Heart right ventricle (tissue), 16 donors: ENCODE measurements around the gene PRICKLE4. TPM values are rescaled to one million over a fixed set of nuclear protein-coding genes. Genes with fewer than 3 reads are reported as not detected.

Experiments used
- ATAC-seq, 8 donors: fragments of 200-7000 bp; cut with Tn5 transposase; one replicate each; pipeline ENCODE4 v1.9.1; 2020; ENCODE audit warnings: mild to moderate bottlenecking in 8 of 8, moderate library complexity in 8 of 8, moderate number of reproducible peaks in 1 of 8
- DNase-seq, 2 donors: peaks; one replicate each; pipeline ENCODE4 v3.0.0-alpha.2; 2020
- H3K27ac ChIP-seq, 10 donors: fragments of 200-600 bp; sonication (generic) in 2 of 10; one replicate each; pipeline versions ENCODE4 v1.5.0 to v1.8.0; 2020 to 2022; ENCODE audit warnings: mild to moderate bottlenecking in 3 of 10
- H3K27me3 ChIP-seq, 7 donors: fragments of 200-600 bp; one replicate each; pipeline ENCODE4 v1.8.0; 2021 to 2022; ENCODE audit warnings: mild to moderate bottlenecking in 2 of 7
- H3K36me3 ChIP-seq, 9 donors: fragments of 200-600 bp; sonication (generic) in 1 of 9; one replicate each; pipeline versions ENCODE4 v1.5.0 to v1.8.0; 2020 to 2022; ENCODE audit warnings: mild to moderate bottlenecking in 2 of 9
- H3K4me1 ChIP-seq, 9 donors: fragments of 200-600 bp; sonication (generic) in 1 of 9; one replicate each; pipeline versions ENCODE4 v1.5.0 to v1.8.0; 2020 to 2022; ENCODE audit warnings: mild to moderate bottlenecking in 4 of 9
- H3K4me3 ChIP-seq, 10 donors: fragments of 200-600 bp; sonication (generic) in 2 of 10; one replicate each; pipeline versions ENCODE4 v1.5.0 to v1.8.0; 2020 to 2022; ENCODE audit warnings: mild to moderate bottlenecking in 7 of 10, moderate library complexity in 2 of 10
- H3K9me3 ChIP-seq, 11 donors: fragments of 200-600 bp in 10 of 11; sonication (generic) in 2 of 11; one replicate each; pipeline versions ENCODE4 v1.5.0 to v1.8.0; 2013 to 2022; ENCODE audit warnings: mild to moderate bottlenecking in 2 of 11, control low read depth in 1 of 11, moderate library complexity in 1 of 11
- CTCF ChIP-seq, 9 donors: fragments of 200-600 bp; sonication (generic) in 2 of 9; IDR thresholded peaks; one replicate each; pipeline versions ENCODE4 v1.5.0 to v1.8.0; 2021 to 2022; ENCODE audit warnings: antibody characterized with exemption in 9 of 9, mild to moderate bottlenecking in 5 of 9, moderate library complexity in 1 of 9
- WGBS, 2 donors: extraction: QIAGEN DNeasy Blood & Tissue Kit; methylation state at CpG; one replicate each; pipeline ENCODE4 v1.1.7; 2013; ENCODE audit warnings: inconsistent platforms in 1 of 2; 5-methylcytosine and 5-hydroxymethylcytosine counted together
- intact Hi-C, 10 donors: fragments of 100-400 bp; cut with DNase I; formaldehyde crosslinking; loops; one replicate each; pipeline versions ENCODE4 v1.11.1 to v1.14.2; 2022
- polyA plus RNA-seq, 2 donors: library from polyadenylated mRNA; stranded (reverse); fragments of 200-250 nt; gene quantifications; one replicate each; pipeline ENCODE4 v1.2.3, GENCODE V29; 2013
- total RNA-seq, 10 donors: library from RNA; stranded (reverse); fragmentation: NEBNext Ultra II Directional in 3 of 10; extraction: Animal tissue kit (Norgen Biotek cat#: 25700) in 3 of 10; gene quantifications; one replicate each; pipeline versions ENCODE4 v1.2.1 to v1.2.4, GENCODE V29; 2021 to 2023
- donor health status: Arrhythmogenic right ventricular cardiomyopathy.
- donor health status: ischemic (EF 13 %, LVEDD 7.1; RV severe dilation, severe dysfunction).
- donor health status: healthy with polysubstance abuse.
- donor health status: DM: no; HTN: yes; CAD: no.
- donor health status: DM: no; HTN: no; CAD: no.
- donor health status: ischemic (EF 25% LVEDD 6.9; RV normal size, moderate dysfunction).
- donor health status: ischemic (EF 25% LVEDD 5.7; RV mildly dilated, moderate dysfunction).
- donor health status: healthy.
- donor health status: DM: yes; HTN: yes; CAD: no.
- donor health status: Ischemic cardiomyopathy.
- donor health status: ischemic (EF 35%, LVEDD 5.7; RV mildly dilated, moderate dysfunction).
- donor health status: nonischemic (EF 11% LVEDD 7.7; RV severe dilation, severe dysfunction).
- donor health status: DM: yes; HTN: yes; CAD: no.
- donor health status: PGD.
- donor health status: ischemic (EF 29% LVEDD 5.4; RV normal size, mild dysfunction).
- donor health status: nonischemic (EF 23%, LVEDD 6.1; RV moderate dilation, normal function).

Gene PRICKLE4
- total and polyA plus RNA-seq, 12 donors: 0.38 to 6.1 (median 1.9) TPM

- WGBS, 2 donors: 79 to 81% methylated on average over 4 of the region's 4 CpGs
- no peaks in the 10 kb centered on the region for H3K27me3 ChIP-seq
- no peaks in the 10 kb centered on the region for H3K9me3 ChIP-seq
- intact Hi-C loops: no loop called here
- H3K4me1 ChIP-seq: peaks cover 0 to 14% (median 1%) of the 10 kb centered on the region in 9 donors
- no peak for TF ChIP-seq CTCF (IDR thresholded peaks at IDR 0.05)
- H3K36me3 ChIP-seq: peaks cover 0 to 4% (median 0%) of the 10 kb centered on the region in 9 donors
- no peak for DNase-seq
- no peak overlapping the region for H3K27ac ChIP-seq
- no peak for ATAC-seq
- H3K4me3 ChIP-seq: no peak overlapping the region
These were observed 37.9 kb downstream of the PRICKLE4 start for GRCh38 chr6:41818271-41819054.

- Histone ChIP-seq H3K9me3 (no peaks in the 10 kb centered on the region), H3K27ac (no peak overlapping the region), H3K36me3 (peaks cover 0 to 4% (median 0%) of the 10 kb centered on the region in 9 donors), H3K4me1 (peaks cover 0 to 3% (median 0%) of the 10 kb centered on the region in 9 donors), H3K4me3 (no peak overlapping the region), H3K27me3 (no peaks in the 10 kb centered on the region)
- intact Hi-C loops: no loop called here
- ATAC-seq: no peak
- 94% methylated on average over 4 of the region's 4 CpGs for WGBS, 2 donors
- DNase-seq: no peak
- no peak for TF ChIP-seq CTCF (IDR thresholded peaks at IDR 0.05)
These were observed 40.7 kb downstream of the PRICKLE4 start for GRCh38 chr6:41821266-41821665.

- no peaks in the 10 kb centered on the region for H3K9me3 ChIP-seq
- DNase-seq: no peak
- no peaks in the 10 kb centered on the region for H3K27me3 ChIP-seq
- ATAC-seq: no peak
- TF ChIP-seq CTCF (IDR thresholded peaks at IDR 0.05): no peak
- peaks cover 0 to 4% (median 0%) of the 10 kb centered on the region in 9 donors for H3K36me3 ChIP-seq
- intact Hi-C loops: no loop called here
- H3K4me1 ChIP-seq: peaks cover 0 to 3% (median 0%) of the 10 kb centered on the region in 9 donors
- H3K4me3 ChIP-seq: no peak overlapping the region
- 93 to 96% methylated on average over 1 of the region's 1 CpG for WGBS, 2 donors
- H3K27ac ChIP-seq: no peak overlapping the region
These were observed 41.4 kb downstream of the PRICKLE4 start for GRCh38 chr6:41822021-41822420.

GRCh38 chr6:41823178-41823577 lies 42.6 kb downstream of the PRICKLE4 start:
- no peaks in the 10 kb centered on the region for H3K9me3 ChIP-seq
- intact Hi-C loops: no loop called here

More at GRCh38 chr6:41823178-41823577, 42.6 kb downstream of the PRICKLE4 start:
- Histone ChIP-seq H3K27me3 (no peaks in the 10 kb centered on the region), H3K27ac (no peak overlapping the region), H3K36me3 (peaks cover 0 to 4% (median 0%) of the 10 kb centered on the region in 9 donors), H3K4me3 (no peak overlapping the region), H3K4me1 (peaks cover 0 to 3% (median 0%) of the 10 kb centered on the region in 9 donors)
- no peak for ATAC-seq
- WGBS, 2 donors: 94 to 97% methylated on average over 1 of the region's 1 CpG
- no peak for TF ChIP-seq CTCF (IDR thresholded peaks at IDR 0.05)
- DNase-seq: no peak
